Measurements from ENCODE around the gene BCAT1. TPM values are rescaled to one million over a fixed set of nuclear protein-coding genes. Genes with fewer than 3 reads are reported as not detected.

Gene BCAT1
- total and polyA plus RNA-seq, 2 experiments from 2014 or later, result 53.6 to 181 TPM

DNA sequence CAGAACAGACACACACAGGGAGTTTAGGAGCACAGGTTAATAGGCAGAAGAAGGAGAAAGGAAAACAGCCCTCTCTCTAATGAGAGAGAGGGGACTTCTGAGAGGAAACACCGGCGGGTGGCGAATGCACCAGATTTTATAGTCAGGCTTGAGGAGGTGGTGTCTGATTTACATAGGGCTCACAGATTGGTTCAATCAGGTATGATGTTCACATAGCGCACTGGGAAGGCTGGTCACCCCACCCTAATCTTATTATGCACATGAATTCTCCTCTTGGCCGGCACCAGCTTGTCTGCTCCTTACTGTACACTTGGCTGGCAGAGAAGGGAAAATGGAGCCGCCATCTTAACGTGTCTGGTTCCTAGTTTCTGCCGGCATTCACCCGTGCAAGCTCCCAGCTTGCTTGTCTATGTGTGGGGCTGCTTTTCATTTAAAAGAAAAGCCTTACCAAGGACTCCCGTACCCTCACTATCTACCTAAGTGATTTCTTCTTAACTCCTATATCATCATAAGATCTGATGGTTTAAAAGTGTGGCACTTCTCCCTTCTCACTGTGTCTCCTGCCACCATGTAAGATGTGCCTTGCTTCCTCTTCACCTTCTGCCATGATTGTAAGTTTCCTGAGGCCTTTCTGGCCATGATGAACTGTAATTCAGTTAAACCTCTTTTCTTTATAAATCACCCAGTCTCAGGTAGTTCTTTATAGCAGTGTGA lies 15.1 kb downstream of the BCAT1 start:
- peaks cover 9% of the 10 kb centered on the region for H3K27me3 Mint-ChIP-seq (ENCODE audit: insufficient read depth, low read depth, poor library complexity)

DNA sequence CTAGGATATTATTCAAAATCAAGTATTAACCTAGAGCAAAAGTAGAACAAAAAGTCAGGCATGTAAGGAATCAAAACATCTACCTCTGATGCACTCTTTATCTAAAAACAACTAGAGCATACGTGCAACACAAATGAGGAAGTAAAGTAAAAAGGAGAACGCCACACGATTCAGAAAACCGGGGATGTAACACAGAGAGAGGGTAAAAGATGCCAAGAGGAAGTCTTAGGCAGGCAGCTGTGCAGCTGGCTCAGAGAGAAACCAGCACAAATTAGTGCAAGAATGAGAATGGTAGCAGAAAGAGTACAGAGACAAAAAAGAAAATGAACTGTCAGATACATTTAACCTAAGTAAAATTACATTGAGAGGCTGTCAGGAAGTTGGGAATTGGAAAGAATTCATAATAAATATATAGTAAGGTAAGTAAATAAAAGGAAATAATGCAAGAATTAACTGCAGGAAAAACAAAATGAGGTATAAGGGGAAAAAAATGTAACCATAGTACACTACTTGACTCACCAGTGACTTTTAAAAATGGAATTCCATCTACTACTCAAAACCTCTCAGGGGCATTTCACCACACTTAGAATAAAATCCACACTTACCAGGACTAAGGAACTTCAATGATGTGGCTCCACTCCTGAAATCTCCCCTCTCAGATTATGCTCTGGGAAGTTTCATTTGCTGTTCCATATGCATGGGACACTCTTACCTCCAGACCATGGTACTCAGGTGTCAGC lies 17.1 kb downstream of the BCAT1 start:
- DNase-seq (ENCODE audit: low spot score), result no peak
- H3K36me3 Mint-ChIP-seq (ENCODE audit: low read depth), result peaks cover 60% of the 10 kb centered on the region
- Histone ChIP-seq H3K4me2 (peak overlapping the region; percentile 43), H3K27me3 (ENCODE audit: insufficient read depth) (no peaks in the 10 kb centered on the region), H3K4me1 (ENCODE audit: insufficient read depth) (peaks cover 64% of the 10 kb centered on the region), H3K36me3 (ENCODE audit: insufficient read depth) (no peaks in the 10 kb centered on the region), H3K9me2 (ENCODE audit: insufficient read depth) (peaks cover under 1% of the 10 kb centered on the region; the same call in 1 of the 2 replicates), H3F3A (replicated peaks; ENCODE audit: low read depth) (no peaks in the 10 kb centered on the region), H3K79me2 (replicated peaks; ENCODE audit: insufficient read depth) (peaks cover 100% of the 10 kb centered on the region), H4K20me1 (replicated peaks; ENCODE audit: insufficient read depth) (no peaks in the 10 kb centered on the region), H2AFZ (no peak overlapping the region), H3K27ac (ENCODE audit: low read depth) (no peak overlapping the region), H3K4me3 (no peak overlapping the region)
- H3K9me3 Mint-ChIP-seq, result peaks cover 6% of the 10 kb centered on the region
- peaks cover 60% of the 10 kb centered on the region for H3K4me1 Mint-ChIP-seq
- H3K4me3 Mint-ChIP-seq, result no peak overlapping the region; the same call in 2 of the 3 replicates
- ATAC-seq, result no peak
- H3K27me3 Mint-ChIP-seq (ENCODE audit: insufficient read depth, low read depth, poor library complexity), result peaks cover 9% of the 10 kb centered on the region
- no peak overlapping the region for H3K27ac Mint-ChIP-seq
- no peak for TF ChIP-seq ZNF114 (CRISPR knock-in tag; IDR thresholded peaks at IDR 0.05)
- TF ChIP-seq JUNB (IDR thresholded peaks at IDR 0.05; ENCODE audit: unreplicated experiment), result no peak
- no peak for TF ChIP-seq ZNF331 (CRISPR knock-in tag; IDR thresholded peaks at IDR 0.05; ENCODE audit: low read depth)
- no peak for TF ChIP-seq REST (IDR thresholded peaks at IDR 0.05; ENCODE audit: unreplicated experiment)
- TF ChIP-seq EZH2phosphoT487 (IDR thresholded peaks at IDR 0.05; ENCODE audit: unreplicated experiment), result no peak
- TF ChIP-seq ZNF462 (CRISPR knock-in tag; IDR thresholded peaks at IDR 0.05), result no peak

More for the DNA sequence above, 15.1 kb downstream of the BCAT1 start:
- H3K4me1 ChIP-seq (ENCODE audit: insufficient read depth), result peaks cover 51% of the 10 kb centered on the region
- no peak overlapping the region for H3K4me3 ChIP-seq
- peaks cover 100% of the 10 kb centered on the region for H3K79me2 ChIP-seq (replicated peaks; ENCODE audit: insufficient read depth)
- Mint-ChIP-seq H3K36me3 (ENCODE audit: low read depth) (peaks cover 42% of the 10 kb centered on the region), H3K9me3 (no peaks in the 10 kb centered on the region), H3K4me3 (no peak overlapping the region; the same call in 2 of the 3 replicates), H3K4me1 (peaks cover 43% of the 10 kb centered on the region), H3K27ac (peak overlapping the region; percentile 29; the same call in 1 of the 2 replicates)
- H3K4me2 ChIP-seq, result no peak overlapping the region
- DNase-seq (ENCODE audit: low spot score) (no peak), ATAC-seq (no peak)
- TF ChIP-seq JUNB (IDR thresholded peaks at IDR 0.05; ENCODE audit: unreplicated experiment) (no peak), POLR2AphosphoS5 (IDR thresholded peaks at IDR 0.05; ENCODE audit: low read depth) (no peak)
- TF ChIP-seq, protein P1, sequence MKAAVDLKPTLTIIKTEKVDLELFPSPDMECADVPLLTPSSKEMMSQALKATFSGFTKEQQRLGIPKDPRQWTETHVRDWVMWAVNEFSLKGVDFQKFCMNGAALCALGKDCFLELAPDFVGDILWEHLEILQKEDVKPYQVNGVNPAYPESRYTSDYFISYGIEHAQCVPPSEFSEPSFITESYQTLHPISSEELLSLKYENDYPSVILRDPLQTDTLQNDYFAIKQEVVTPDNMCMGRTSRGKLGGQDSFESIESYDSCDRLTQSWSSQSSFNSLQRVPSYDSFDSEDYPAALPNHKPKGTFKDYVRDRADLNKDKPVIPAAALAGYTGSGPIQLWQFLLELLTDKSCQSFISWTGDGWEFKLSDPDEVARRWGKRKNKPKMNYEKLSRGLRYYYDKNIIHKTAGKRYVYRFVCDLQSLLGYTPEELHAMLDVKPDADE (IDR thresholded peaks at IDR 0.05), result no peak
- no peaks in the 10 kb centered on the region for H3K36me3 ChIP-seq (ENCODE audit: insufficient read depth)
- 0 out of 2 replicates have a peak, but pooled peaks cover 3% of the 10 kb centered on the region for H4K20me1 ChIP-seq (replicated peaks; ENCODE audit: insufficient read depth)
- H3K27ac ChIP-seq (ENCODE audit: low read depth), result peak overlapping the region; percentile 39; the same call in 1 of the 2 replicates
- H3F3A ChIP-seq (replicated peaks; ENCODE audit: low read depth), result no peaks in the 10 kb centered on the region
- no peaks in the 10 kb centered on the region for H3K27me3 ChIP-seq (ENCODE audit: insufficient read depth)
- no peak overlapping the region for H2AFZ ChIP-seq
- H3K9me2 ChIP-seq (ENCODE audit: insufficient read depth), result peaks cover 4% of the 10 kb centered on the region; the same call in 1 of the 2 replicates
